Measurements from ENCODE around the gene WNT11.

The WNT11 gene

DNA sequence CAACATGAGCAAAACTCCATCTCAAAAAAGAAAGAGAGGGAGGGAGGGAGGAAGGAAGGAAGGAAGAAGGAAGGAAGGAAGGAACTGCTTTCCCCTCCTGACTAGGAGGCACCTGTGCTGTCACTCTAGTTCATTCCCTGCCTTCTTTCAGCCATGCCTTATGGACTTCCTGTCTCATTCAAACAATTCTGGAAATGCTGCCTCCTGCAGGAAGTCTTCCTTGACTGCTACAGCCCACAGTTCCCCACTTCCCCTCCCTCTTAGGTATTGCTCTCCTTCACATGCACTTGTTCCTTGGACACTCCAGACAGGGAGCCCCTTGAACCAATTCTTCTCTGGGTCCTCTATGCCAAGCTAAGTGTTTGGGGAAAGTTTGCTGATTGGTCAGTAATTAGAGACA is 31.6 kb upstream of the WNT11 start:
- H3K9me3 Mint-ChIP-seq: no peaks in the 10 kb centered on the region
- peaks cover 11% of the 10 kb centered on the region for H3K4me1 Mint-ChIP-seq
- H3K36me3 Mint-ChIP-seq (ENCODE audit: low read depth): no peaks in the 10 kb centered on the region
- peak overlapping the region in 1 of 3 experiments; percentile 14 for H3K27ac Mint-ChIP-seq
- peak overlapping the region; percentile 63 to 80 (median 79) for H3K4me3 Mint-ChIP-seq
- H3K27me3 Mint-ChIP-seq (ENCODE audit: low read depth): peaks cover 24% of the 10 kb centered on the region
- TF ChIP-seq, protein P1, sequence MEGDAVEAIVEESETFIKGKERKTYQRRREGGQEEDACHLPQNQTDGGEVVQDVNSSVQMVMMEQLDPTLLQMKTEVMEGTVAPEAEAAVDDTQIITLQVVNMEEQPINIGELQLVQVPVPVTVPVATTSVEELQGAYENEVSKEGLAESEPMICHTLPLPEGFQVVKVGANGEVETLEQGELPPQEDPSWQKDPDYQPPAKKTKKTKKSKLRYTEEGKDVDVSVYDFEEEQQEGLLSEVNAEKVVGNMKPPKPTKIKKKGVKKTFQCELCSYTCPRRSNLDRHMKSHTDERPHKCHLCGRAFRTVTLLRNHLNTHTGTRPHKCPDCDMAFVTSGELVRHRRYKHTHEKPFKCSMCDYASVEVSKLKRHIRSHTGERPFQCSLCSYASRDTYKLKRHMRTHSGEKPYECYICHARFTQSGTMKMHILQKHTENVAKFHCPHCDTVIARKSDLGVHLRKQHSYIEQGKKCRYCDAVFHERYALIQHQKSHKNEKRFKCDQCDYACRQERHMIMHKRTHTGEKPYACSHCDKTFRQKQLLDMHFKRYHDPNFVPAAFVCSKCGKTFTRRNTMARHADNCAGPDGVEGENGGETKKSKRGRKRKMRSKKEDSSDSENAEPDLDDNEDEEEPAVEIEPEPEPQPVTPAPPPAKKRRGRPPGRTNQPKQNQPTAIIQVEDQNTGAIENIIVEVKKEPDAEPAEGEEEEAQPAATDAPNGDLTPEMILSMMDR (IDR thresholded peaks at IDR 0.05; ENCODE audit: unreplicated experiment in 3 of 3): no peak

DNA sequence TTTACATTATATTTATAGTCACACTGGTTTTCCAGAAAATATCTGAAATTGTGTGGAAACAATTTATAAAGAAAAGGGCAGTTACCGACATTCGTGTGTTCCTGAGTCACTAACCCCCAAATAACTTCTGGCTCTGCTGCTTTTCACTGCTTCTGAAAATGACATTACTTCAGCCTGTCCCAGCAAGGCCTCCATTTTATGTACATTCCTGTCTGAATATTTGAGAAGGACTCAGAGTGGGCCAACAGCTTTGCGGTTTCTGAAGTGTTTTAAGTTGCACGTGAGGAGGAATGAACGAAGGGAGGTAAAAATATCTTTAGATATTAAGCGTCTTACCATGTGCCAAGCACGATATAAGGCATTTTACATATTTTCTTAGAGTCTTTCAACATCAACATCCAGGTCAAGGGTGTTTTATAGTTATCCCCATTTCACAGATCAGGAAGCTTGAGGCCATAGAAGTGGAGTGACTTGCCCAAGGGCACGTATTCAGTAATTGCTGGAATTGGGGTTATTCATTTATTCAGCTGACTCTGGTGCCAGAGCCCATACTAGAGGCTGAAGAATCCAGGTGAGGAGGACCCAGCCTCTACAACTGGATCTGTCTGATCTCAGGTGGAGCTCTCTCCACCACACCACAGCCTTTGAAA is 30.8 kb upstream of the WNT11 start:
- H3K27me3 Mint-ChIP-seq (ENCODE audit: low read depth): peaks cover 29% of the 10 kb centered on the region
- peak overlapping the region in 2 of 3 experiments; percentile 39 to 62 for H3K27ac Mint-ChIP-seq
- H3K4me1 Mint-ChIP-seq: peaks cover 9% of the 10 kb centered on the region
- TF ChIP-seq, protein P1 (IDR thresholded peaks at IDR 0.05; ENCODE audit: unreplicated experiment in 3 of 3): no peak
- H3K36me3 Mint-ChIP-seq (ENCODE audit: low read depth): no peaks in the 10 kb centered on the region
- no peaks in the 10 kb centered on the region for H3K9me3 Mint-ChIP-seq
- peak overlapping the region; percentile 90 to 99 (median 96) for H3K4me3 Mint-ChIP-seq

- no peaks in the 10 kb centered on the region for H3K9me3 Mint-ChIP-seq
- H3K27ac Mint-ChIP-seq: peak overlapping the region; percentile 39 to 71 (median 62)
- H3K36me3 Mint-ChIP-seq (ENCODE audit: low read depth): no peaks in the 10 kb centered on the region
- peaks cover 9% of the 10 kb centered on the region for H3K4me1 Mint-ChIP-seq
- H3K27me3 Mint-ChIP-seq (ENCODE audit: low read depth): peaks cover 30% of the 10 kb centered on the region
- peak overlapping the region; percentile 90 to 99 (median 96) for H3K4me3 Mint-ChIP-seq
- TF ChIP-seq, protein P1 (IDR thresholded peaks at IDR 0.05; ENCODE audit: unreplicated experiment in 3 of 3): no peak
These were observed 30.0 kb upstream of the WNT11 start for GRCh38 chr11:76236092-76236999.

- Mint-ChIP-seq H3K27ac (peak overlapping the region; percentile 39 to 71 (median 62)), H3K36me3 (ENCODE audit: low read depth) (no peaks in the 10 kb centered on the region), H3K27me3 (ENCODE audit: low read depth) (peaks cover 29% of the 10 kb centered on the region), H3K9me3 (no peaks in the 10 kb centered on the region), H3K4me1 (peaks cover 5% of the 10 kb centered on the region), H3K4me3 (peak overlapping the region; percentile 90 to 99 (median 96))
- TF ChIP-seq, protein P1 (IDR thresholded peaks at IDR 0.05; ENCODE audit: unreplicated experiment in 3 of 3): no peak
These were observed 29.2 kb upstream of the WNT11 start for GRCh38 chr11:76235233-76236091.

- Mint-ChIP-seq H3K9me3 (no peaks in the 10 kb centered on the region), H3K36me3 (ENCODE audit: low read depth) (no peaks in the 10 kb centered on the region), H3K4me3 (peak overlapping the region; percentile 90 to 99 (median 96)), H3K27ac (peak overlapping the region; percentile 39 to 71 (median 62)), H3K27me3 (ENCODE audit: low read depth) (peaks cover 28% of the 10 kb centered on the region), H3K4me1 (peaks cover 2% of the 10 kb centered on the region)
- TF ChIP-seq, protein P1 (IDR thresholded peaks at IDR 0.05; ENCODE audit: unreplicated experiment in 3 of 3): no peak
These were observed 28.3 kb upstream of the WNT11 start for GRCh38 chr11:76234416-76235232.

All from nephron (organoid).